Skeletal muscle tissue (tissue), 4 donors: ENCODE results near the gene NAV2. TPM values are rescaled to one million over a fixed set of nuclear protein-coding genes. Genes with fewer than 3 reads are reported as not detected.

ENCODE experiments used
- H3K27ac ChIP-seq: one replicate; pipeline ENCODE4 v1.7.0; 2013; ENCODE audit warnings: mild to moderate bottlenecking, low read depth, low read length, inconsistent platforms
- H3K27me3 ChIP-seq, 3 donors: one replicate each; pipeline ENCODE4 v1.7.0; 2013; ENCODE audit warnings: low read length in 3 of 3; ENCODE audit not compliant: control insufficient read depth in 3 of 3, insufficient read depth in 3 of 3
- H3K36me3 ChIP-seq, 3 donors: one replicate each; pipeline ENCODE4 v1.7.0; 2013; ENCODE audit warnings: low read length in 3 of 3; ENCODE audit not compliant: control insufficient read depth in 3 of 3, insufficient read depth in 3 of 3
- H3K4me1 ChIP-seq, 3 donors: one replicate each; pipeline ENCODE4 v1.7.0; 2013; ENCODE audit warnings: low read length in 3 of 3, mild to moderate bottlenecking in 3 of 3; ENCODE audit not compliant: control insufficient read depth in 3 of 3, insufficient read depth in 3 of 3
- H3K4me3 ChIP-seq, 3 donors: one replicate each; pipeline ENCODE4 v1.7.0; 2013; ENCODE audit warnings: low read length in 3 of 3
- H3K9ac ChIP-seq, 3 donors: one replicate each; pipeline ENCODE4 v1.7.0; 2013; ENCODE audit warnings: low read length in 3 of 3, mild to moderate bottlenecking in 3 of 3, moderate library complexity in 2 of 3, low read depth in 1 of 3
- H3K9me3 ChIP-seq, 3 donors: one replicate each; pipeline ENCODE4 v1.7.0; 2013; ENCODE audit warnings: low read length in 3 of 3; ENCODE audit not compliant: control insufficient read depth in 3 of 3
- total RNA-seq: library from RNA; depleted of rRNA; stranded (reverse); fragments of >200 nt; gene quantifications from one replicate; pipeline ENCODE4 v1.2.3, GENCODE V29; 2014
- donor health status: Osteomylitis.

NAV2 gene
- total RNA-seq, 1 donor from 2014 or later: 43.3 TPM

DNA sequence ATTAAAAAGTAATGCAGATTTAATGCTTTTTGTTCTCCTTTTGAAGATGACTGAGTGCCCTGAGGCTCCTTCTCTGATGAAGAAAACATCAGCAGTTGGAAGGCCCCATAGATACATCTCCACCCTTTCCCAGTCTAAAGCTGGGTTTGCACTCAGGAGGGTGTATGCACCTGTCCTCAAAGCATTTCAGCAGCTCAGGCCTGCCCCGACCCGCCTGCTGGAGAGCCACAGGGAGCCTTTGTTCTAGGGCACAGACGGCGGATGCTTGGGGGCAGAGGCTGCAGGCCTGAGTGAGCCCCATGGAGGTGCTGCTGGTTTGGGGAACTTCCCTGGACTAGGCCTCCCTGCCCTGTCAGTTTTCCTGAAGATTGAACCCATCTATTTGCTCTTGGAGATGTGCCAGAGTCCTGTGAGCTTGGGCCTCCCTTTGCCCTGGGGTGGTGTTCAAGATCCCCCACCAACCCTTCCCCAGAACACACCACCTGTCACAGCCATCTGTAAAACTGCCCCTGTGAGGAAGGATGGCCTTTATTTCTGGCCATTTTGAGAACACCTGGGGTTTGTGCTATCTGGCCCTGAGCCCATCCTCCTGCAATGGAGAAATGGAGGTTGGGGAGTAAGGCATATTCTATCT, 160.0 kb downstream of the NAV2 start:
- Histone ChIP-seq H3K27me3 (no peaks in the 10 kb centered on the region), H3K9me3 (no peaks in the 10 kb centered on the region), H3K4me1 (peaks cover 18 to 25% (median 25%) of the 10 kb centered on the region in 3 donors), H3K4me3 (no peak overlapping the region), H3K27ac (no peak overlapping the region), H3K9ac (no peak overlapping the region), H3K36me3 (no peaks in the 10 kb centered on the region)

DNA sequence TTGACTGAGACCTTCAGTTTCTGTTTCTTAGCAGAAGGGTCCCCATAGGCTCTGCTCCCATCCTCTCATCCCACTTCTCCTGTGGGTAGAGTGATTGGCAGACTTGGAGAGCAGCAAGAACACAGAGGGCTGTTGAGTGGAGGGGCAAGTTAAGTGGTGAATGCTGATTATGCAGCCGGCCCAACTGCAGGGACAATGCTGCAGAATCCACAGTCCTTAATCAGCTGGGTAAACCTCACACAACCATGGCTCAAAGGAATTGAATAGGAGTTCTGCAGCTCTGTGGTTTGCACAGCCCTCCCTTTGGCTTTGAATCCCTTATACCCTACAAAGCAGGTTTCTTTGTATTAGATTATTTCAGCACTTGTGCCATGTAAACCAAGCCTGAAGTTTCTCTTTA, 161.1 kb downstream of the NAV2 start:
- H3K4me1 ChIP-seq: peaks cover 9 to 15% (median 15%) of the 10 kb centered on the region in 3 donors
- no peak overlapping the region for H3K4me3 ChIP-seq
- H3K27me3 ChIP-seq: no peaks in the 10 kb centered on the region
- H3K9me3 ChIP-seq: no peaks in the 10 kb centered on the region
- no peaks in the 10 kb centered on the region for H3K36me3 ChIP-seq
- no peak overlapping the region for H3K27ac ChIP-seq
- no peak overlapping the region for H3K9ac ChIP-seq

DNA sequence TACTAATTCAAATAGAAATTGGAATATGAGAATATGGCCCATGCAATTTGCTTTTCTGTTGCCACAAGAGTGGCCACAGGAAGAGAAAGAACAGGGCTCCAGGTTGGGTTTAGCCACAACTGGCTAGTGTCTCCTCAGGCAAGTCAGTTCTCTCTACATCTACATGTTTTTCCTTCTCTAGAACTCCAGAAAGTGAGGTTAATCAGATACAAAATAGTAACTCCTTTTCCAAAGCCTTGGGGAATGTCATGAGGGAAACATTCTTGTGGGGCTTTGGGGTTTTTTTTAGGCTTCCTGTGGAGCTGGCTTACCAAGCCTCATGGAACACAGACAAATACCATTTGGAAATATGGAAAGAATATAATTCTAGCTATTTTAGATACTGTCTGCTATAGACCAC, 161.6 kb downstream of the NAV2 start:
- H3K9ac ChIP-seq: no peak overlapping the region
- peaks cover 4 to 10% (median 9%) of the 10 kb centered on the region in 3 donors for H3K4me1 ChIP-seq
- H3K9me3 ChIP-seq: no peaks in the 10 kb centered on the region
- no peaks in the 10 kb centered on the region for H3K36me3 ChIP-seq
- H3K27ac ChIP-seq: no peak overlapping the region
- no peak overlapping the region for H3K4me3 ChIP-seq
- H3K27me3 ChIP-seq: no peaks in the 10 kb centered on the region

GRCh38 chr11:19876750-19877149, 164.1 kb downstream of the NAV2 start:
- Histone ChIP-seq H3K4me1 (peaks cover 0 to 5% (median 0%) of the 10 kb centered on the region in 3 donors), H3K27me3 (no peaks in the 10 kb centered on the region), H3K36me3 (no peaks in the 10 kb centered on the region), H3K4me3 (no peak overlapping the region), H3K27ac (no peak overlapping the region), H3K9ac (no peak overlapping the region), H3K9me3 (no peaks in the 10 kb centered on the region)

DNA sequence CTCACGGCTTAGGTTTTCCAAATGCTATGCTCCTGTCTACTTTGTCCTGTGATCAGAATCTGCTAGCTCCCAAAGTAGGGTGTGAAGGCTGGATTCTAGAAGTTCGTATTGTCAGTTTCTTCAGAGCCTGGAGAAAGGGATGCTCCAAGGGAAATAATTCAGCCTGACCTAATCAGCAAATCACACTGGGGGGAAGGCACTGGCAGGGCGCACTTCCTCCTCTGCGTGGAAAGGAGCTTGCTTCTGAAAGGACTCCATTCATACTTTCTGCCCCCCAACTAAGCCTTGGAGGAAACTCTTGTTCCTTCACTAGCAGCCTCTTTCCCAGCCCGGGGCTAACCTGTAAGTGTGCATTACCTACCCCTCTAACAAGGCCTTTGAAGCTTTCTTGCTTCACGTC, 165.9 kb downstream of the NAV2 start:
- H3K36me3 ChIP-seq: no peaks in the 10 kb centered on the region

GRCh38 chr11:19879307-19880087, 166.9 kb downstream of the NAV2 start:
- Histone ChIP-seq H3K9ac (no peak overlapping the region), H3K9me3 (no peaks in the 10 kb centered on the region), H3K27me3 (no peaks in the 10 kb centered on the region), H3K4me1 (peaks cover 0 to 5% (median 0%) of the 10 kb centered on the region in 3 donors), H3K4me3 (no peak overlapping the region), H3K27ac (no peak overlapping the region), H3K36me3 (peaks cover 0 to 6% (median 0%) of the 10 kb centered on the region in 3 donors)

More for the DNA sequence above, 165.9 kb downstream of the NAV2 start:
- H3K9me3 ChIP-seq: no peaks in the 10 kb centered on the region
- no peak overlapping the region for H3K4me3 ChIP-seq
- H3K27ac ChIP-seq: no peak overlapping the region
- peaks cover 0 to 5% (median 0%) of the 10 kb centered on the region in 3 donors for H3K4me1 ChIP-seq
- no peaks in the 10 kb centered on the region for H3K27me3 ChIP-seq
- H3K9ac ChIP-seq: no peak overlapping the region

- Histone ChIP-seq H3K4me1 (peaks cover 0 to 5% (median 0%) of the 10 kb centered on the region in 3 donors), H3K36me3 (peaks cover 0 to 8% (median 2%) of the 10 kb centered on the region in 3 donors), H3K9me3 (no peaks in the 10 kb centered on the region), H3K9ac (no peak overlapping the region), H3K27ac (no peak overlapping the region), H3K4me3 (no peak overlapping the region), H3K27me3 (no peaks in the 10 kb centered on the region)
These were observed 167.4 kb downstream of the NAV2 start for GRCh38 chr11:19880088-19880345.

DNA sequence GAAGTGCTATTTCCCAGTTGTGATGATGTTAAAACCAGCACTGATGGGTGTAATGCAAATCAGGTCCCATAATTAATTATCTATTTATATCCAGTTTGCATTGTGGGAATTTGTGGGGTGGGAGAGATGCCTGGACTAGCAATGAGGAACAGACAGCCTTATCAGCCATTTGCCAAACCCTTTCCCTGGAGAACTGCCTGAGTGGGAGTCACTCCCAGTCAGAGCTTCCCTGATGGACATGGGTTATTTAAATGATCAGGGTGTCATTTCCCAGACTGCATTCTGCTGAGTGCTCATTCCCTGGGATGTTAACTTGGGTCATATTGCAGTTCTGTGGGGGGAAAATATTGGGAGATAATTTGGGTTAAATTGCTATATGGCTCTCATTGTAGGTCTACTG, 168.5 kb downstream of the NAV2 start:
- Histone ChIP-seq H3K4me1 (peaks cover 0 to 5% (median 0%) of the 10 kb centered on the region in 3 donors), H3K9ac (no peak overlapping the region), H3K36me3 (peaks cover 0 to 8% (median 4%) of the 10 kb centered on the region in 3 donors), H3K9me3 (no peaks in the 10 kb centered on the region), H3K27ac (no peak overlapping the region), H3K4me3 (no peak overlapping the region), H3K27me3 (no peaks in the 10 kb centered on the region)

GRCh38 chr11:19882356-19882755, 169.7 kb downstream of the NAV2 start:
- peaks cover 0 to 8% (median 4%) of the 10 kb centered on the region in 3 donors for H3K36me3 ChIP-seq
- no peak overlapping the region for H3K4me3 ChIP-seq
- H3K27me3 ChIP-seq: no peaks in the 10 kb centered on the region
- H3K9me3 ChIP-seq: no peaks in the 10 kb centered on the region
- peaks cover 0 to 5% (median 0%) of the 10 kb centered on the region in 3 donors for H3K4me1 ChIP-seq
- no peak overlapping the region for H3K27ac ChIP-seq
- no peak overlapping the region for H3K9ac ChIP-seq

GRCh38 chr11:19886498-19886897, 173.9 kb downstream of the NAV2 start:
- no peak overlapping the region for H3K4me3 ChIP-seq
- H3K9ac ChIP-seq: no peak overlapping the region
- H3K36me3 ChIP-seq: peaks cover 0 to 8% (median 4%) of the 10 kb centered on the region in 3 donors
- no peaks in the 10 kb centered on the region for H3K9me3 ChIP-seq
- no peaks in the 10 kb centered on the region for H3K27me3 ChIP-seq
- H3K4me1 ChIP-seq: no peaks in the 10 kb centered on the region
- H3K27ac ChIP-seq: no peak overlapping the region
